Endothelial cell of hepatic sinusoid (primary cell): ENCODE data around the gene PAGE2.
"Not testable (repeated sequence)": the region's sequence is repeated elsewhere in the genome, so short reads cannot be mapped to it uniquely, and the experiment has no call there.

Experiments
- in situ Hi-C: cut with HindIII; loops from 2 replicates; pipeline ENCODE4 v1.10.0; 2017; ENCODE audit warnings: low sequenced_read_pairs

PAGE2 gene

DNA sequence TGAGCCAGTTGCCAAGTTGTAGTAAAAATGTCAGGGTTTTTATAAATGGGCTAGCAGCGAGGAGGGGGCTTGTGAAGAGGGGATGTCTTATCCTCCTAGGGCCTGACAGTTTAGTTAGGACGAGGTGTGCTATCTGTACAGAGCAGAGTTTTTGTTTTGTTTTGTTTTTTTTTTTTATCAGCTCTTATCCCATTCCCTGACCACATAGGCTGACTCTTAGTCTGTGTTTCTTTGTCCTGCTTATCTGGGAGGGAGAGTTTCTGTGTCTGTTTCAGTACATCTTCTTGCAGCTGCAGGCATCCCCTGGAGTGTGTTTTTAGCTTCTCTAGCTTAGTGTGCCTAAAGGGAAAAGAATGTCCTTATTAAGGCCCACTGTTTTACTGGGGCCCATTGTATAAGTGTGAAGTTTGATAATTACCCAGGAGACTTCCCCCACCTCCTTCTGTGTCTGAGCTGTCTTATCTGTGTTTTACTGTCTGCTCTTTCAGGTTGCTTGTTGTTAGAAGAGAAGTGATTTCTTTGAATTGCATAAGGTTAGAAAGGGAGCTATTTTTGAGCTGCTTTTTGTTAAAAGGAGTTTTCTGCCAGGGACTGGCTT lies 32.0 kb downstream of the PAGE2 start:
- in situ Hi-C loops = no loop called here

DNA sequence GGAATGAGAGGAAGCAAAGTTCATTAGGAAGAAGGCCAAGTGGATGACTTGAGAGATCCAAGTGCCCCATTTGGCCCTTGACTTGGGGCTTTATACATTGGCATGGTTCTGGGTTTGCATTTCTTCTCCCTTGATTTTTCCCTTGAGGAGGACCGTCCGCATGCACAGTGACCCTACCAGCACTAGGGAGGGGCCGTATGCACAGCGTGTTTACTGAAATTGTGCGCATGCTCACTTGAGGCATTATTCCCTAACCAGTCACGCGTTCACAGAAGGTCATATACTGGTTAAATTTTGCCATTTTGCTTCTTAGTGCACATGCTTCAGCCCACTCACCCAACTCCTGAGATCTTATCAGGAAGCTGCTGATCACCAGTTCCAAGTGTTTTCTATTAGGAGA lies 35.1 kb downstream of the PAGE2 start:
- in situ Hi-C loops = no loop called here

DNA sequence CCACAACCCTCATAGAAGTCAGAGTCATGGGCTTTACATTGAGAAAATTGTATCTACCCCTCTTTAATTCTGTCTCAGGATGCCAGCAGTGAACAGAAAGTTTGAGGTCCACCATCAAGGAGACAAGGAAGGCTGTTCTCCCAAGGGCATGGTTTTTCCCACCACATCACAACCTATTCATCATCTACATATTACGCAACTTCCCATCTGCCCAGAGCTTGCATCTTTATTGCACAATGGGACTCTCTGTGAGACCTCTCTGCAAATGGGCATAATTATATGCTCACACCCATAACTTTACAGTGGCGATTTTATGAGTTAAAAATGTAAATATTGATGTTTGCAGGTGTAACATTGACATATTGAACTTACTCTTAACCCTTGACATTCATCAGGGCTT lies 38.9 kb downstream of the PAGE2 start:
- in situ Hi-C loops = no loop called here

DNA sequence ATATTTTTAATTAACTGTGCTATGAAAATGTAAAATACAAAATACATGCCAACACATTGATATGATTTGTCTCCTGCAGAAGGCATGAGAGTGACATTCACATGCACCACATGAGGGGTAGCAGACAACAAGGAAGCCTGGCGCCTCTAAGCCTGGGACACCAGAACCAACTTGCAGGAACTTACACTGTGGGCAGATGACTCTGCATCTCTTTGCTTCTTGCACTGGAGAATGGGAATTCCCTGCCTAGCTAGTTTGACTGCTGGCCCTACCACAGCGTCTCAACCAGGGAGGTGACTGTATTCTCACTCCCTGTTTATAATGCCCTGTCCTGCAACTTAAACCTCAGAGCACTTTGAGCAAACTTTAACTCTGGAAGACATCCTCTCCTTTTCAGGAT lies 40.5 kb downstream of the PAGE2 start:
- in situ Hi-C loops = no loop called here

DNA sequence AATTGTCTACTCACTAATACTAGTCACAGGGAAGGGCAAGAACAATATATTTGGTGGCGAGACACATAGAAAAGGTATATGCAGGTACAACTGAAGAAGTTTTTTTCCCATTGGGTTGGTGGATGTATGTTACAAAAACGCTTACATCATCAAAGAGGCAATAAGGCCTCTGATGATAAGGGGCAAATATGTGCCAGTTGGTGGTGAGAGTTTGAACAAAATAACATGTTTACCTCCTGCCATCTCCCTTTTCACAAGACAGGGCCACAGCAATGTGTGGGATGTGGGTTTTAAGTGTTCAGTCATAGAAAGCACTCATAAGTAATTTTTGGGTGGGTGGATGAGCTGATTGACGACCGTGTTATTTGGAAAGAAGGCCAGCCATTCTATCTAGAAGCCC lies 41.7 kb downstream of the PAGE2 start:
- in situ Hi-C loops = no loop called here

DNA sequence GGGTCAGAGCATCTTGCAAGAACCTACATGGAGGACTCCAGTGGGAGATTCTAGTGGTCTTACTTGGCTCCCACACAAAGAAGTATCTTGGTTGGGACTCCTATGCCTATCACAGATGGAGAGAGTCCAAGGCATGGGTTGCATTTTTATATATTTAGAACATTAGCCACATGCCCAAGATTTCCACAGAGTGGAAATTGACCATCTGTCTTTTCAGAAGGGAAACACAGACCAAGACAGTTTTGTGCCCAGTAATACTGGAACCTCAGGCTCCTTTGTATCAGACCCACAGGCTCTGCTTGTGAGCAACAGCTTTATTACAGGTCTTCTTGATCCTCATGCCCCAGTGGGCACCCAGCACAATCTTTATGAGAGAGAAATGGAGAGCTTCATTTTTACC lies 43.6 kb downstream of the PAGE2 start:
- in situ Hi-C loops = no loop called here

DNA sequence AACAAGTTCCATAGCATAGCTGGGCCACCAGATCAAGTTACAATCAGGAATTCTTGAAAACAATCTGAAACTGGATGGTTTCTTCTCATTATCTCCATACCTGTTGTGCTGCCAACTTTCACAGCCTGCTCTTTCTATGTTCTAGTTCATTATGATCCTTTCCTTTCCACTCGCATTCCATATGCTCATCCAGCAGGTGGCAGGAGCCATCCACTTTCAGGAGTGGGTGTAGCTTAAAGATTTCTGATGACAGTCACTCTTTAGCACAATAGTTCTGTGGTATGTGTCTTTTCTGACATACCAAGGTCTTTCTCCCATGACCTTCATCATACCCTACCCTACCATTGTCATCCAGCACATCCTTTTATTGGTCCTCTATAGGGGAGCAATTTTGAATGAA lies 46.4 kb downstream of the PAGE2 start:
- in situ Hi-C loops = no loop called here

DNA sequence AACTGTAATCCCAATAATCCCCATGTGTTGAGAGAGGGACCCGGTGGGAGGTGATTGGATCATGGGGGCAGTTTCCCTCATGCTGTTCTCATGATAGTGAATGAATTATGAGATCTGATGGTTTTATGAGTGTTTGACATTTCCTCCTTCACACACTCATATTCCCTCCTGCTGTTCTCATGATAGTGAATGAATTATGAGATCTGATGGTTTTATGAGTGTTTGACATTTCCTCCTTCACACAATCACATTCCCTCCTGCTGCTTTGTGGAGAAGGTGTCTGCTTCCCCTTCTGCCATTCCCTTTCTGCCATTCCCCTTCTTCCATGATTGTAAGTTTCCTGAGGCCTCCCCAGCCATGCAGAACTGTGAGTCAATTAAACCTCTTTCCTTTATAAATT lies 52.0 kb downstream of the PAGE2 start:
- in situ Hi-C loops = not testable (repeated sequence)
